ENCODE results near the gene OR52M1. TPM values are rescaled to one million over a fixed set of nuclear protein-coding genes. Genes with fewer than 3 reads are reported as not detected.

Gene OR52M1
- total RNA-seq, 1 donor from 2014 or later = not detected

- Mint-ChIP-seq H3K36me3 (no peaks in the 10 kb centered on the region), H3K9me3 (peaks cover 4% of the 10 kb centered on the region), H3K4me3 (no peak overlapping the region)
These were observed 2.4 kb downstream of the OR52M1 start for GRCh38 chr11:4547416-4547815.

GRCh38 chr11:4551346-4551979 is 6.5 kb downstream of the OR52M1 start:
- no peak overlapping the region for H3K4me3 Mint-ChIP-seq
- H3K27ac Mint-ChIP-seq = no peak overlapping the region
- H3K9me3 Mint-ChIP-seq = peaks cover 8% of the 10 kb centered on the region
- no peaks in the 10 kb centered on the region for H3K36me3 Mint-ChIP-seq
- TF ChIP-seq CTCF (conservative IDR thresholded peaks at IDR 0.05) = peak; percentile 49
- DNase-seq (ENCODE audit: extremely low spot score, unreplicated experiment) = no peak
- no peaks in the 10 kb centered on the region for H3K4me1 Mint-ChIP-seq (ENCODE audit: unreplicated experiment)
- H3K27me3 Mint-ChIP-seq = no peaks in the 10 kb centered on the region

More at GRCh38 chr11:4547416-4547815, 2.4 kb downstream of the OR52M1 start:
- Mint-ChIP-seq H3K27me3 (no peaks in the 10 kb centered on the region), H3K27ac (no peak overlapping the region), H3K4me1 (ENCODE audit: unreplicated experiment) (no peaks in the 10 kb centered on the region)
- no peak for TF ChIP-seq CTCF (conservative IDR thresholded peaks at IDR 0.05)
- no peak for DNase-seq (ENCODE audit: extremely low spot score, unreplicated experiment)

- Mint-ChIP-seq H3K4me1 (ENCODE audit: unreplicated experiment) (no peaks in the 10 kb centered on the region), H3K36me3 (peaks cover 5% of the 10 kb centered on the region), H3K9me3 (peaks cover 14% of the 10 kb centered on the region), H3K27me3 (no peaks in the 10 kb centered on the region), H3K4me3 (peak overlapping the region; percentile 8), H3K27ac (no peak overlapping the region)
- TF ChIP-seq CTCF (conservative IDR thresholded peaks at IDR 0.05) = no peak
- no peak for DNase-seq (ENCODE audit: extremely low spot score, unreplicated experiment)
These were observed 14.8 kb downstream of the OR52M1 start for GRCh38 chr11:4559527-4560440.

GRCh38 chr11:4560467-4560866 is 15.5 kb downstream of the OR52M1 start:
- TF ChIP-seq CTCF (conservative IDR thresholded peaks at IDR 0.05) = no peak
- H3K27me3 Mint-ChIP-seq = no peaks in the 10 kb centered on the region
- peaks cover 5% of the 10 kb centered on the region for H3K36me3 Mint-ChIP-seq
- DNase-seq (ENCODE audit: extremely low spot score, unreplicated experiment) = no peak
- H3K4me1 Mint-ChIP-seq (ENCODE audit: unreplicated experiment) = no peaks in the 10 kb centered on the region
- H3K4me3 Mint-ChIP-seq = peak overlapping the region; percentile 28
- H3K9me3 Mint-ChIP-seq = peaks cover 14% of the 10 kb centered on the region
- H3K27ac Mint-ChIP-seq = peak overlapping the region; percentile 23

- peaks cover 5% of the 10 kb centered on the region for H3K36me3 Mint-ChIP-seq
These were observed 20.4 kb downstream of the OR52M1 start for GRCh38 chr11:4565371-4565770.

More at GRCh38 chr11:4565371-4565770, 20.4 kb downstream of the OR52M1 start:
- H3K4me3 Mint-ChIP-seq = no peak overlapping the region
- no peaks in the 10 kb centered on the region for H3K4me1 Mint-ChIP-seq (ENCODE audit: unreplicated experiment)
- H3K9me3 Mint-ChIP-seq = peaks cover 12% of the 10 kb centered on the region
- no peak for TF ChIP-seq CTCF (conservative IDR thresholded peaks at IDR 0.05)
- no peaks in the 10 kb centered on the region for H3K27me3 Mint-ChIP-seq
- no peak overlapping the region for H3K27ac Mint-ChIP-seq
- no peak for DNase-seq (ENCODE audit: extremely low spot score, unreplicated experiment)
